Femur (tissue), 1 donor: ENCODE data around the gene MCHR1.
A peak's percentile ranks its signal among the peaks of the same experiment; 100 is the strongest.
"Not testable (repeated sequence)": the region's sequence is repeated elsewhere in the genome, so short reads cannot be mapped to it uniquely, and the experiment has no call there.

Source experiments
- DNase-seq: peaks from one replicate; pipeline ENCODE4 v3.0.0-alpha.2; 2017

Gene MCHR1

GRCh38 chr22:40659166-40659565, 20.1 kb upstream of the MCHR1 start:
- no peak for DNase-seq

DNA sequence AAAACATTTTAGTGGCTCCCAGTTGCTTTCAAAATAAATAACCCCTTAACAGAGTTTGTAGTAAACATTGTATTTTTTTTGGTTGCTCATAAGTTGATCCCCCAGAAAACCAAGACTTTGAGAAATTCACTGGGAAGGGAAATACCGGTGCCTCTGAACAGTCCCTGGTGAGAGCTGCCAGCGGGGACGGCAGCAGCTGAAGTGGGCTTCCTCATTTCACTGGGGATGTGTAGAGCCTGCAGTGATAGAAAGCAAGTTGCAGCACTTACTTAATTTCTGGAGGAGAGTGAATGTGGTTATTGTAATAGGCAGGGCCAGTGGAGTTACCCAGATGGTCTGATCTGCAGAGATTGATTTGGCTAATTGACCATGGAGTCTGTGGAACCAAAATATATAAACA, 18.6 kb upstream of the MCHR1 start:
- no peak for DNase-seq

DNA sequence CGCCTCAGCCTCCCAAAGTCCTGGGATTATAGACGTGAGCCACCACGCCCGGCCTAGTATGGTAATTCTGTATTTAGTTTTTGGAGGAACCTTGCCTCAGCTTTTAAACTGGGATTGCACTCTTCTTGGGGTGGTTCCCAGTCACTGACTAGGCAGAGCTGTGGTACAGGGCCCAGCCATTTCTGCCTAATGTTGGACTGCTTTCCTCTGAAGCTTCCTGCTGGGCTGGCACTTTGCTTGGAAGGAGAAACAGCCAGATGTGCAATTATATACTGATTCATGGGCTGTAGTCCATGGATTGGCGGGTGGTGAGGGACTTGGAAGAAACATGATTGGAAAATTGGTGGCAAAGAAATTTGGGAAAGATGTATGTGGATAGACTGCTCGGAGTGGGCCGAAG, 17.6 kb upstream of the MCHR1 start:
- no peak for DNase-seq

GRCh38 chr22:40665312-40665711, 14.0 kb upstream of the MCHR1 start:
- peak; percentile 85 for DNase-seq

DNA sequence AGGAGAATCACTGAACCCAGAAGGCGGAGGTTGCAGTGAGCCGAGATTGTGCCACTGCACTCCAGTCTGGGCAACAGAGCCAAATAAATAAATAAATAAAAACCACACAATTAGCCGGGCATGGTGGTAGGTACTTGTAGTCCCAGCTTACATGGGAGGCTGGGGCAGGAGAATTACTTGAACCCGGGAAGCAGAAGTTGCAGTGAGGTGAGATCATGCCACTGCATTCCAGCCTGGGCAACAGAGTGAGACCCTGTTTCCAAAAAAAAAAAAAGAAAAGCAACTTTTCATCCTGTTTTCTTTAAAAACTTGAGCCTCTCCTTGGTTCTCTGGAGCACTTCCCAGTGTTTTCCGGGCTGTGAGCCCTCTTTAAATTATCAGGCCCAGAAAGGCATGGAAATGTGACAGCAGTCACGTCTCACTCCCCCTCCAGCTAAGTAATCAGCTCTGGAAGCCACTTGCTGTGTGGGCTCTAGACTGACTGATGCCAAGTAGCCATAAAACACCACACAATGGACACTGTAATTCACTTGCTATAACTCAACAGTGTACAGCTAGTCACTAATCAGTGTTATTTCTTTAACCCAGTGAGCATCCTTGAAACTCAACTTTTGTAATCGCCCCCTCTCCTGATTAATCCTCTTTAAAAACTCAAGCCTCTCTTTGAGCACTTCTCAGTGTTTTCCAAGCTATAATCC, 13.0 kb upstream of the MCHR1 start:
- DNase-seq = peak; percentile 81

DNA sequence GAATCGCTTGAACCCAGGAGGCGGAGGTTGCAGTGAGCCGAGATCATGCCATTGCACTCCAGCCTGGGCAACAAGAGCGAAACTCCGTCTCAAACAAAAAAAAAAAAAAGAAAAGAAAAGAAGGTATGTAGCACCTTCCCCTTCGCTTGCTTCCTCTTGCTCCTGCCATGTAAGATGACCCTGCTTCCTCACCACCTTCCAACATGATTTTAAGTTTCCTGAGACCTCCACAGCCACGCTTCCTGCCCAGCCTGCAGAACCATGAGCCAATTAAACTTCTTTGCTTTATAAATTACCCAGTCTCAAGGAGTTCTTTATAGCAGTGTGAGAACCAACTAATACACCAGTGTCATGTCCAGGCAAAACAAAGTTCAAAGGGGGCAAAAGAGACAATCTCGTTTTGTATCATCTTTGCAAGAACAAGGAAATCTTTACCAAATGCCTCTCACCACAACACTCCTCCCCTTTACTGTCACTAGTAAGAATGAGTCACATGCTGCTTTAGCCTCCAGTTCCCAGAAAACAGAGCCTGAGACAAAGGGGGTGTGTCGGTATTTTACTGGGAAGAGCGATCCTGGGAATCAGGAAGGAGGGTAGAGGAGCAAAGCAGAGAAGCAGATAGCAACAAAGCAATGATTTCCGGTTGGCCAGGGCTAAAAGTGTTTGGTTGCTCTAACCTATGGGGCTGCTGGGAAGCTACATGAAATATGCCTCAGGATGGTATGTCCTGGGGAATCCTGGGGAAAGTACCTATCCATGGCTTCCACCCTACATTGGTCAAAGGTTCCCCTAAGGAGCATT, 10.5 kb upstream of the MCHR1 start:
- no peak for DNase-seq

DNA sequence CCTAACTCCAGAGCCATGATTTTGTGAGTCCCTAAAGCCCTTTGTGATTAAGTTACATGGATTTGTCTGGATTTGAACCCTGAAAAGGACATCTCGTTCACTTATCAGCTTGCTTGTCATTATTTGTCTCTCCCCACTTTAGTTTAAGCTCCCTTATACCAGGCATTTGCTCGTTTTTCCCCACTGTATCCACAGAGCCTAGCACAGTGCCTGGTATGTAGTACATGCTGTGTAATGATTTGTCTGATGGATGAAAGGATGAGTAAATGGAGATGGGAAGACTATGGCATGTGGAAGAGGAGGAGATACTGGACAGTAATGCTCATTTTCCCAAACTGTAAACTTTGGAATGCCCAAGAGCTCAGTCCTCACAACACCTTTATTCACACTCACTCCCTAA, 9.2 kb upstream of the MCHR1 start:
- no peak for DNase-seq

DNA sequence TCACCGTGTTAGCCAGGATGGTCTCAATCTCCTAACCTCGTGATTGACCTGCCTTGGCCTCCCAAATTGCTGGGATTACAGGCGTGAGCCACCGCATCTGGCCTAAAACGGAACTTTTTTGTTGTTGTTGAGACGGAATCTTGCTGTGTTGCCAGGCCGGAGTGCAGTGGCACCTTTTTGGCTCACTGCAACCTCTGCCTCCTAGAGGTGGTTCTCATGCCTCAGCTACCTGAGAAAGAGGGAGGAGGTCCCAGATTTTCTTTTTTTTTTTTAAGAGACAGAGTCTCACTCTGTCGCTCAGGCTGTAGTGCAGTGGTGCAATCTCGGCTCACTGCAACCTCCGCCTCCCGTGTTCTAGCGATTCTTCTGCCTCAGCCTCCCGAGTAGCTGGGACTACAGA, 7.9 kb upstream of the MCHR1 start:
- DNase-seq = no peak

- DNase-seq = no peak
Observed at GRCh38 chr22:40671796-40672360, 7.4 kb upstream of the MCHR1 start.

DNA sequence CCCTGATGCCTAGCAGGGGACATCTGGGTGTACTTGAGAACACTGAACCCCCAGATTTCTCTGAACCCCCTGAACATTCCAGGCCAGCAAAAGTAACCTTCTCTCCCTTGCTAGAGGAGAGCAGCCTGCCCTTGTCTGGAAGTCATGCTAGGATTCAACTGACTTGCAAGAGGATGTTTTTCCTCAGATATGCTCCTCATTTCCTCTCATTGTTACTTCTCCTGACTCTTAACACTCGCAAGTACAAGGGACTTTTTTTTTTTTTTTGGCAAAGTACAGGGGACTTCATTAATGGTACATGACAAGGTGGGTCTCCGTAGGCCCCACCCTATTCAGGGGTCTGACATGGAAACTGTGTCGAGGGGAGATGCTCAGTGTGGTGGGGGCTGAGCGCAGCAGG, 6.3 kb upstream of the MCHR1 start:
- DNase-seq = peak; percentile 9

DNA sequence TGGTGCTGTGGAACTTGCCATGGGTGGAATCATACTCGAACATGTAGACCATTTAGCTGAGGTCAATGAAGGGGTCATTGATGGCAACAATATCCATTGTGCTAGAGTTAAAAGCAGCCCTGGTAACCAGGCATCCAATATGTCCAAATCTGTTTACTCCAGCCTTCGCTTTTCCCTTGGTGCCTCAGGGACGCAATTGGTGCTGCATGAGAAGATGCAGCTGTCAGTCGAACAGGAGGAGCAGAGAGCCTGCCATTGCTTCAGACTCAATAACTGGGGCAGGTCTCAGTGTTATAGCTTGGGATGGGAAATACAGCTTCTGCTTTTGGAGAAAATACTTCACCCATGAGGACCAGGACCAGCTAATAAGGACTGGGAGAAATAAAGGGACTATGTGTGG, 5.0 kb upstream of the MCHR1 start:
- DNase-seq = no peak

DNA sequence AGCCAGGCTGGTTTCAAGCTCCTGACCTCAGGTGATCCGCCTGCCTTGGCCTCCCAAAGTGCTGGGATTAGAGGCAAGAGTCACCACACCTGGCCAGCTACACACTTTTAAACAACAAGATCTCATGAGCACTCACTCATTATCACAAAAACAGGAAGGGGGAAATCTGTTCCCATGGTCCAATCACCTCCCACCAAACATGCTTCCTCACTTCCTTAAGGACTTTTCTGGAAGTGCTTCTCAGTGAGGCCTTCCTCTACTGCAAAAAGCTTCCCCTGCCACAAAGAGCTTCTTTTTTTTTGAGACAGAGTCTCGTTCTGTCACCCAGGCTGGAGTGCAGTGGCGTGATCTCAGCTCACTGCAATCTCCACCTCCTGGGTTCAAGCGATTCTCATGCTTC, 3.1 kb upstream of the MCHR1 start:
- DNase-seq = not testable (repeated sequence)

GRCh38 chr22:40676644-40677043, 2.6 kb upstream of the MCHR1 start:
- no peak for DNase-seq

DNA sequence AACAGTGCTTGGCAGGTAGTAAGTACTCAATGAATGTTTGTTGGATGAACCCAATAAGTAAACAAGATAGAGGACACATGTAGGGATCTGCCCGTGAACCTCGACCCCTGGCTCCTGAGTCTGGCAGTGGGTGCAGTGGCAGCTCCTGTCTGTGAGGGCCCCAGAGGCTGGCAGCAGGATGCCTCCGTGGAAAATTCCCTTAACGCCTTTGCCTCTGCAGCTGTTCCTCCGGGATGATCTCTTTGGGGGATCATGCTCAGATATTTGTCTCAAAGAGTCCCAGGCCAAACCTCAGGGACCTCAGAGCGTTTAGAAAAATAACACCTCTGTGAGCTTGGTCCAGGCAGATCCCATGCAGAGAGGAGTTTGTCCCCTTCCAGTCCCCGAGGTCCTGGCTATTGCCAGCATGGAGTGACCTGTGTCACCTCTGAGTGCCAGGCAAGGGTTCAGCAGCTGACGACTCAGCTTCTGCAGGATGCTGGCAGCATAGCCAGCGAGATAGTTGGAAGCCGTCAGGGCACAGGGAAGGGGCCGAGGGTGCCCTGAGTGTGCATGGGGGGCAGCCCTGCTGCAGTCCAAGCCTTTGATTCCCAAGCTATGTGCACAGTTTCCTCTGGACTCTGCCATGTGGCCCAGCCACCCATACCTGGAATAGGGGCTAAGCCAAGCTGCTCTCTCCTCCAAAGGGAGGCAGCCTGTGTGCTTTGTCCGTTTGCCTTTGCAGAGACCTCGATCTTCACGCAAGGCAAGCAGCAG, 613 bp upstream of the MCHR1 start:
- no peak for DNase-seq

DNA sequence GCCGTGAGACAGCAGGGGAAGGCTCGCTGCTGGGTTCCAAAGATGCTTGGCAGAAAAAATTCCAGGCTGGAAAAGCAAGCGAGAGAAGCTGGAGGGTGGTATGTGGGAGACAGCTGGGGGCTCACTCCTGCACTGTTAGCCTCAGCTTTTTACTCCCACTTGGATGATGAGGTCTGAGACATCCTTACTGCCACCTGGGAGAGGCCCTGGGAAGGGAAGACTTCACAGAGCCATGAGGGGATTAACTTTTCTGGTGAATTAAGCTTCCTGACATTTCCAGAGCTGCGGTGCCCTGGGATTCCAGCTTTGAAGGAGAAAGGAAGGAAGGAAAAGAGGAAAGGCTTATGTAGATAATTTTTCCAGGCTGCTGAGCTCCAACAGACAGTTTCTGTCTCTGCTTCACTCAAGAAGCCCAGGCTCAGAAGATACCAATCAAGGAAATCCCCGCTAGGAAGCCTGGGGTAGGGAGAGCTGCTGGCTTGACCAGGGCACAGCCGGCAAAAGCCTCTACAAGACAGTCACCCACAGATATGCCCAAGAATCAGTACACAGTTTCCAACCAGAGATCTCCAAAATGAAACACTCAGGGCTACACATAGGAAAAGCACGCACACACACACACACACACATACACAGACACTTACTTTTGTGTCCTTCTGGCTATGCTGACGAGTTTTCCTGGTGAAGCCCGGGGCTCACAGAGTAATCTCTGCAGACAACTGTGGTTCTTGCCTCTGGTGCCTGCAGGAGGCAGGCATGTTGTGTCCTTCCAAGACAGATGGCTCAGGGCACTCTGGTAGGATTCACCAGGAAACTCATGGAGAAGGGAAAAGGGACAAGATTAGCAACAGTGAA, 907 bp downstream of the MCHR1 start:
- DNase-seq = no peak

DNA sequence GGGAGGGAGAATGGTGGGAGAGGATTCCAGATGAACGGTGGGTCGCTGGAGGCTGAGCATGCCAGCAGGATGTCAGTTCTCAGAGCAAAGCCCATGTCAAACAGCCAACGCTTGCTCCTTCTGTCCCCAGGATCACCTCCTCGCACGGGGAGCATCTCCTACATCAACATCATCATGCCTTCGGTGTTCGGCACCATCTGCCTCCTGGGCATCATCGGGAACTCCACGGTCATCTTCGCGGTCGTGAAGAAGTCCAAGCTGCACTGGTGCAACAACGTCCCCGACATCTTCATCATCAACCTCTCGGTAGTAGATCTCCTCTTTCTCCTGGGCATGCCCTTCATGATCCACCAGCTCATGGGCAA, 1.5 kb downstream of the MCHR1 start:
- no peak for DNase-seq

DNA sequence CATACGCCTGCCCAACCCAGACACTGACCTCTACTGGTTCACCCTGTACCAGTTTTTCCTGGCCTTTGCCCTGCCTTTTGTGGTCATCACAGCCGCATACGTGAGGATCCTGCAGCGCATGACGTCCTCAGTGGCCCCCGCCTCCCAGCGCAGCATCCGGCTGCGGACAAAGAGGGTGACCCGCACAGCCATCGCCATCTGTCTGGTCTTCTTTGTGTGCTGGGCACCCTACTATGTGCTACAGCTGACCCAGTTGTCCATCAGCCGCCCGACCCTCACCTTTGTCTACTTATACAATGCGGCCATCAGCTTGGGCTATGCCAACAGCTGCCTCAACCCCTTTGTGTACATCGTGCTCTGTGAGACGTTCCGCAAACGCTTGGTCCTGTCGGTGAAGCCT, 2.2 kb downstream of the MCHR1 start:
- DNase-seq = no peak

DNA sequence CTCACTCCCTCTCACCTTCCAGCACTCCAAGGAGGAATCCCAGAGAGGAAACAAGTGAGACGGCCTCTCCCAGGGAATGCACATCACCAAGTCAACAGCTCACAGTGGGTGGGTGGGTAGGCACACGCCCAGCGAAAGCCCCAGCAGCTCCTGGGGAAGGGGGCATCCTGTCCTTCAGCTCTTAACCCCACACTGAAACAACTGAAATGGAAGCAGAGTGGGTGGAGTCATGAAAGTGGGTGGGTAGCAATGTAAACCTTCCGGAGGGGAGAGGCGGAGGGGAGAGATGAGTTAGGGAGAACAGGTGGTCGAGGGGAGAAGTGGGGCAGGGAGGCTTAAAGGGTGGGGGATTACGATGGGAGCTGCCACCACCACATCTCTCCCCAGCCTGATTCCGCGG, 5.4 kb downstream of the MCHR1 start:
- no peak for DNase-seq

DNA sequence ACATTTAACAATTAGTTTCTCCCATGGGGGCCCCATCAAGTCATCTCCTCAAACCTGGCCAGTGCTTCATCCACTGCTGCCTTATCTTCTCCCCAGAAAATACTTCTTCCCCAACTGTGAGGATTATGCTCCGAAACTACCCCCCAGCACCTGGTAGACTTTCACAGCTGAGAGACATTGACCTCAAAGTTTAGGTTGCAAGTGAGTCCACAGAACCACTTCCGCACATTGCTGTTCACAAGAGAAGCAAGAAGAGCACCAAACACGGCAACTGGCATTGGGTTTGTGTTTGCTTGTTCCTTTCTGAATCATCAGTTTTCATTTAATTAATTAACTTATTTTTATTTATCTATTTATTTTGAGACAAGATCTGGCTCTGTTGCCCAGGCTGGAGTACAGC, 6.1 kb downstream of the MCHR1 start:
- DNase-seq = no peak

GRCh38 chr22:40687706-40688105, 8.4 kb downstream of the MCHR1 start:
- no peak for DNase-seq

DNA sequence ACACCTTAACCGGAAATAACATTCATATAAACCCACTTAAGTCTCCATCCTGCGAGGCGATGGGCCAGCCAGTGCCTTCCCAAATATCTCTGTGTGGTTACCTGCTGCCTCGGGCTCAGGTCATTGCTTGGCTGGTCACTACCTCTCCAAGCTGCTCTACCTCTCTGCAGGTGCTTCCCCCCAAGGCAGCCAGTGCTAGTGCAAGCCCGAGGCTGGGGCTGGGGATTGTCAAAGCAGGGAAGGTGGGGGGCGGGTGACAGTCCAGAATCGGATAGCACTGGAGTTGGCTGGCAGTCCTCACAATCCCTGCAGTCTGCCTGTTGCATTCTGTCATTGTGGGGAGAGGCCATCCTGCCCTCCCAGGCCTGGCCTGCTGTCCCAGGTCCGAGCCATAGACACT, 11.1 kb downstream of the MCHR1 start:
- no peak for DNase-seq

DNA sequence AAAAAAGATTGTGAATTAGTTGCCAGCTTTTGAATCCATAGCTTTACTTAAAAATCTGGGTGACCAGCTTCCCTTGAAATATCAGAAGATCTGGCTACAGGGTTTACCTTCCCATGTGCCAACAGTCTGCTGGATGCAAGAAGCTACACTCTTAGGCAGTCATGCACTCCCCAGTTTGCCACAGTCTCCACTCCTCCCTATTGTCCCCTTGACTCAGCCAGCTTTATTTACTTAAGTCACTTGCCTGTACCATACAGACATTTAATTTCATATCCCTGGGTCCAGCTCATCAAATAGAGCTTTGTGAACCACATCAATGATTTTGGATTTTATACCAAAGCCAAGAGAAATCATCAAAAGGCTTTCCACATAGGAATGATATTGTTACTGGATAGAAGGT, 12.2 kb downstream of the MCHR1 start:
- DNase-seq = no peak

DNA sequence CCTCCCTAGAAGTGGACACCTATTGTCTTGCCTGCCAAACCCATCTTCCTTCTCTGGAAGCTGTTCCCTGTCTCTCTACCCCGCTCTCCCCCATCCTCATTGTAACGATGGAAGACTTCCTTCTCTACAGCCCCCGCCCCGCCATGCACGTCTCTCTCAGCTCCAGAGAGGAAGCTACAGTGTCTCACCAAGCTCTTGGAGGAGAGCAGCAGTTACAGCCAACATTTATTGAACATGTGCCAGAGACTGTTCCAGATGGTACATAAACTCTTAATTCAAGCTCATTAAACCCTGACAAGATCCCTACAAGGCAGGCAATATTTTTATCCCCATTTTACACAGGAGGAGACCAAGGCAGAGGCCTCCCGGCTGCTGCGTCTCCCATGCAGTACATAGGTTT, 15.1 kb downstream of the MCHR1 start:
- no peak for DNase-seq
